IMR-90 (cell line): ENCODE data around the gene TEX35. TPM values are rescaled to one million over a fixed set of nuclear protein-coding genes. Genes with fewer than 3 reads are reported as not detected.

Experiments used
- ATAC-seq: fragments of 200-7000 bp; cut with Tn5 transposase; 2 replicates; pipeline ENCODE4 v1.9.1; 2020; ENCODE audit warnings: low read depth, mild to moderate bottlenecking, moderate library complexity
- BruUV-seq: library from RNA; stranded (reverse); fragments of 400-500 nt; replicated peaks from 2 replicates; lab custom pipeline; 2021; lab: Mats Ljungman, UMichigan
- CTCF ChIA-PET: fragments of 300-600 bp; formaldehyde crosslinking; extraction: SDS; loops from one replicate; lab custom pipeline; 2021; ENCODE audit warnings: antibody characterized with exemption; lab: Yijun Ruan, JAX
- POLR2A ChIA-PET: fragments of 300-600 bp; sonication (Branson Sonifier 250); formaldehyde crosslinking; loops from one replicate; lab custom pipeline; 2022; ENCODE audit warnings: antibody characterized with exemption; ENCODE audit not compliant: unreplicated experiment; lab: Charles Lee
- DNase-seq: peaks from one replicate; pipeline ENCODE4 v3.0.0; 2013
- H2AFZ ChIP-seq: replicated peaks from 2 replicates; pipeline ENCODE3; 2013; ENCODE audit warnings: low read length, mild to moderate bottlenecking; ENCODE audit not compliant: poor library complexity
- H2AK5ac ChIP-seq: 2 replicates; pipeline ENCODE4 v1.6.1; 2013; ENCODE audit warnings: low read depth, low read length, inconsistent platforms
- H2AK9ac ChIP-seq: replicated peaks from 2 replicates; pipeline ENCODE3; 2013; ENCODE audit warnings: mild to moderate bottlenecking, low read depth, low read length, moderate library complexity; ENCODE audit not compliant: poor library complexity
- H2BK120ac ChIP-seq: 2 replicates; pipeline ENCODE4 v1.6.1; 2013; ENCODE audit warnings: low read depth, low read length, inconsistent platforms
- H2BK15ac ChIP-seq: 3 replicates; pipeline ENCODE4 v1.6.1; 2013; ENCODE audit warnings: low read depth, low read length, inconsistent platforms
- H2BK20ac ChIP-seq: 2 replicates; pipeline ENCODE4 v1.6.1; 2013; ENCODE audit warnings: low read depth, mild to moderate bottlenecking, inconsistent platforms, low read length, moderate library complexity
- H2BK5ac ChIP-seq: 2 replicates; pipeline ENCODE4 v1.6.1; 2013; ENCODE audit warnings: mild to moderate bottlenecking, low read depth, low read length, inconsistent platforms; ENCODE audit not compliant: poor library complexity, severe bottlenecking
- H3K14ac ChIP-seq: replicated peaks from 2 replicates; pipeline ENCODE4 v1.6.1; 2013; ENCODE audit warnings: low read depth, low read length, inconsistent platforms
- H3K18ac ChIP-seq: 2 replicates; pipeline ENCODE4 v1.6.1; 2013; ENCODE audit warnings: low read depth, low read length, control low read depth
- H3K23ac ChIP-seq: 2 replicates; pipeline ENCODE4 v1.6.1; 2013; ENCODE audit warnings: low read depth, low read length, inconsistent platforms
- H3K27ac ChIP-seq: 2 replicates; pipeline ENCODE4 v1.5.1; 2013; ENCODE audit warnings: mild to moderate bottlenecking, control low read depth, low read length; ENCODE audit not compliant: insufficient read depth
- H3K27me3 ChIP-seq: 2 replicates; pipeline ENCODE4 v1.6.1; 2013; ENCODE audit warnings: low read length; ENCODE audit not compliant: control insufficient read depth, insufficient read depth
- H3K36me3 ChIP-seq: 2 replicates; pipeline ENCODE4 v1.6.1; 2013; ENCODE audit warnings: low read length, mixed read lengths; ENCODE audit not compliant: control insufficient read depth, insufficient read depth
- H3K4ac ChIP-seq: 2 replicates; pipeline ENCODE4 v1.6.1; 2013; ENCODE audit warnings: low read depth, low read length, inconsistent platforms
- H3K4me1 ChIP-seq: 2 replicates; pipeline ENCODE4 v1.6.1; 2013; ENCODE audit warnings: low read length, mixed read lengths; ENCODE audit not compliant: control insufficient read depth, insufficient read depth
- H3K4me2 ChIP-seq: 2 replicates; pipeline ENCODE4 v1.6.1; 2013; ENCODE audit warnings: low read depth, mild to moderate bottlenecking, control low read depth, low read length, moderate library complexity
- H3K4me3 ChIP-seq: 2 replicates; pipeline ENCODE4 v1.5.1; 2013; ENCODE audit warnings: low read depth, mild to moderate bottlenecking, control low read depth, low read length, moderate library complexity; ENCODE audit not compliant: insufficient read depth
- H3K56ac ChIP-seq: 2 replicates; pipeline ENCODE4 v1.6.1; 2013; ENCODE audit warnings: low read length, inconsistent platforms; ENCODE audit not compliant: insufficient read depth; ENCODE audit errors: extremely low read depth
- H3K79me1 ChIP-seq, 2 experiments: 2 replicates each; pipeline ENCODE4 v1.6.1; 2013; ENCODE audit warnings: low read length in 2 of 2, inconsistent platforms in 1 of 2, low read depth in 1 of 2
- H3K9ac ChIP-seq: 2 replicates; pipeline ENCODE4 v1.6.1; 2013; ENCODE audit warnings: low read depth, low read length, control low read depth
- H3K9me1 ChIP-seq: 2 replicates; pipeline ENCODE4 v1.6.1; 2013; ENCODE audit warnings: low read length, inconsistent platforms; ENCODE audit not compliant: insufficient read depth
- H3K9me3 ChIP-seq: 2 replicates; pipeline ENCODE4 v1.6.1; 2013; ENCODE audit warnings: low read length; ENCODE audit not compliant: control insufficient read depth, insufficient read depth
- H4K20me1 ChIP-seq: 2 replicates; pipeline ENCODE4 v1.6.1; 2013; ENCODE audit warnings: low read length, inconsistent platforms; ENCODE audit not compliant: insufficient read depth
- H4K5ac ChIP-seq: 2 replicates; pipeline ENCODE4 v1.6.1; 2013; ENCODE audit warnings: mild to moderate bottlenecking, low read depth, low read length, control low read depth
- H4K8ac ChIP-seq, 2 experiments: 2 replicates each; pipeline ENCODE4 v1.6.1; 2013; ENCODE audit warnings: low read depth in 2 of 2, low read length in 2 of 2, control low read depth in 1 of 2, inconsistent platforms in 1 of 2
- H4K91ac ChIP-seq: 2 replicates; pipeline ENCODE4 v1.6.1; 2013; ENCODE audit warnings: low read depth, low read length, inconsistent platforms; ENCODE audit not compliant: insufficient read depth
- CEBPB ChIP-seq: IDR thresholded peaks from 2 replicates; pipeline ENCODE4 v1.6.1; 2012; ENCODE audit warnings: low read depth, low read length, improper control_type of control experiment
- MXI1 ChIP-seq: IDR thresholded peaks from 2 replicates; pipeline ENCODE4 v1.6.1; 2012; ENCODE audit warnings: low read depth, mild to moderate bottlenecking, low read length, moderate library complexity, borderline replicate concordance
- RFX5 ChIP-seq: IDR thresholded peaks from 2 replicates; pipeline ENCODE4 v1.8.0; 2012; ENCODE audit warnings: low read depth, mild to moderate bottlenecking, low read length, moderate library complexity
- WGBS, 2 experiments: methylation state at CpG; one replicate each; pipeline versions ENCODE4 v1.1.5 to v1.1.7; 2013; ENCODE audit warnings: missing lambda C conversion rate in 2 of 2; ENCODE audit not compliant: insufficient read length in 1 of 2; ENCODE audit errors: extremely low coverage in 2 of 2; 5-methylcytosine and 5-hydroxymethylcytosine counted together
- dilution Hi-C: fragments of 300-500 bp; cut with HindIII; formaldehyde crosslinking; loops from one replicate; pipeline ENCODE4 v1.14.3; 2018; ENCODE audit warnings: low sequenced_read_pairs; ENCODE audit not compliant: unreplicated experiment
- in situ Hi-C: fragments of 300-500 bp; cut with MboI; formaldehyde crosslinking; loops from 3 replicates; pipeline ENCODE4 v1.14.3; 2019; ENCODE audit warnings: low sequenced_read_pairs, inconsistent platforms, mixed read lengths
- intact Hi-C: fragments of 100-400 bp; cut with micrococcal nuclease; formaldehyde crosslinking; loops from 2 replicates; pipeline ENCODE4 v1.10.0; 2022
- polyA plus RNA-seq, 3 experiments: library from polyadenylated mRNA; depleted of rRNA; stranded (reverse); fragments of >200 nt; gene quantifications; 2 replicates each; pipeline ENCODE4 v1.2.3, GENCODE V29; 2012; ENCODE audit warnings: low replicate concordance in 1 of 3
- total RNA-seq: library from RNA; depleted of rRNA; stranded (reverse); fragments of >200 nt; gene quantifications from 2 replicates; pipeline ENCODE4 v1.2.3, GENCODE V29; 2012

The TEX35 gene
- total and polyA plus RNA-seq, 2 of the 4 experiments (the other 2 are of a cell fraction) = 0.05 TPM; not detected in 1

DNA sequence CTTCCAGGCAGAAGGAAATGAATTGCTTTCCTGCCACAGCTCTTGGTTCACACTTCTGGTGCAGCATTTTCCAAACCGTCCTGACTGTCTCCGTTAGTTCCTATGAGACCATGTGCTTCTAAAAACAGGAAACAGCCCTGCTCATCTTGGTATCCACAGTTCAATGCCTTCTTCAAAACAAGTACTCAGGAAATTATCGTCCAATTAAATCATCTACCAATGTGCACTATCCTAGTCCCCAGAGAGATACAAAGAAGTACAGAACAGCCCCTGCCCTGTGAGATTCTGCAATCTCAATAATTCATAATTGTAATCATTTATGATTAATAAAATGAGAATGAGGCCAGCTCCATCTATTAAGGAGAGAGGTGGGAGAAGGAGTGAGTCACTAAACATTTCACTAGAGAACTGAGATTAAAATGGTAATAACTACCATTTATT is 27.3 kb upstream of the TEX35 start:
- no peak overlapping the region for H3K56ac ChIP-seq
- no peak for ATAC-seq
- H3K27me3 ChIP-seq = peaks cover 2% of the 10 kb centered on the region; the same call in 1 of the 2 replicates
- no peak overlapping the region for H2BK120ac ChIP-seq
- dilution Hi-C loops (no loop called here), intact Hi-C loops (no loop called here), in situ Hi-C loops (no loop called here)
- no peak for DNase-seq
- no peak overlapping the region for H3K27ac ChIP-seq
- TF ChIP-seq RFX5 (no peak), CEBPB (no peak), MXI1 (no peak)
- H3K9ac ChIP-seq = no peak overlapping the region
- no peak overlapping the region for H4K91ac ChIP-seq
- no peaks in the 10 kb centered on the region for H3K79me1 ChIP-seq
- ChIA-PET CTCF (no interaction called here), POLR2A (no interaction called here)
- H3K23ac ChIP-seq = no peak overlapping the region
- H3K14ac ChIP-seq = no peak overlapping the region
- no peaks in the 10 kb centered on the region for H3K4me1 ChIP-seq
- WGBS, 2 experiments = 80% methylated on average over 1 of the region's 3 CpGs; no CpG with 5 or more reads in 1 of the 2 experiments
- no peak overlapping the region for H2BK15ac ChIP-seq
- BruUV-seq = no TSS peak
- no peaks in the 10 kb centered on the region for H3K9me1 ChIP-seq
- no peak overlapping the region for H2AK9ac ChIP-seq
- H2AK5ac ChIP-seq = no peak overlapping the region
- no peak overlapping the region for H2BK20ac ChIP-seq
- H4K5ac ChIP-seq = no peak overlapping the region
- H3K18ac ChIP-seq = no peak overlapping the region
- H4K20me1 ChIP-seq = no peaks in the 10 kb centered on the region
- H3K4me3 ChIP-seq = no peak overlapping the region
- no peak overlapping the region for H3K4me2 ChIP-seq
- no peak overlapping the region for H4K8ac ChIP-seq
- no peak overlapping the region for H2AFZ ChIP-seq
- H3K9me3 ChIP-seq = no peaks in the 10 kb centered on the region
- no peaks in the 10 kb centered on the region for H3K36me3 ChIP-seq
- H3K4ac ChIP-seq = no peak overlapping the region
- H2BK5ac ChIP-seq = no peak overlapping the region
